GM19463 (cell line): Measurements from ENCODE around the gene FABP1.

Source experiments
- ATAC-seq: cut with Tn5 transposase; IDR thresholded peaks from one replicate; pipeline ENCODE4 v1.9.1; 2021; ENCODE audit warnings: mild to moderate bottlenecking, moderate library complexity; ENCODE audit not compliant: unreplicated experiment

The FABP1 gene

DNA sequence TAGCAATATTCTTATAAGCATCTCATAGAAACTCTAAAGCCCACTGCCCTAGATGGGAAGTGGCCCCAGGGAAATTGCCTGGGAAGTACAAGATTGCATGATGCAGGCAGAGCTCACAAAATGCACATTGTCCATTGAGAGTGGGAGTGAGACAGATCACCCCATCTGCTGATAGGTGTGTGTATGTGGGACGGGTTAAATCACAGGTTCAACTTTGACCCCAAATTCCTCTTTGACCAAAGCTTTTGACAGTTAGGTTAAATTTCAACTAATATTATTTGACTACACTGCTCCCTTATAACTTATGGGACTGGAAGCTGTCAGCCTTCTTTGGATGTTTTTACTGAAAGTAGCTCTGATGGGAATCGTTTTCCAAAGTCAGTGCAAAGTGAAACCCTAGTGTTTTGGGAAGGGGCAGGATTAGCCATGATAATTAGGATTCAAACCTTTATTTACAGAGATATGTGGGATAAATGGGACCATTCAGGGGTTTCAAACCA is 11.4 kb upstream of the FABP1 start:
- ATAC-seq, result no peak

DNA sequence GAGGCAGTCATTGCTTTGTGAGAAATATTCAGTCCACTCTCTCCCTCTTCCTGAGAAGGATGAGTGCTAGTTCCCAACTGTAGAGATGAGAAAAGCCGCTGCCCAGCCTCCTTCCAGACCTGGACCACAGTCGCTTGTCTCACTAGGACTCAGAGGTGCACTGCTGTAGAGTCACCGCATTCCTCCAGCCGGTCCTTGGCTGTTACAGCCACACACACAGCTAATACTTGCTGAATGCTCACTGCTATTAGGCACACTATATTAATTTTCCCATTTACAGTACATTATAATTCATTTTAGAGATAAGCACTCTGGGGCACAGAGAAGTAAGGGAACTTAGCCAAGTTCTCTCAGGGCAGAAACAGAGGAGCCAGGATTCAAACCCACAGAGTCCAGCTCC is 10.0 kb upstream of the FABP1 start:
- no peak for ATAC-seq

DNA sequence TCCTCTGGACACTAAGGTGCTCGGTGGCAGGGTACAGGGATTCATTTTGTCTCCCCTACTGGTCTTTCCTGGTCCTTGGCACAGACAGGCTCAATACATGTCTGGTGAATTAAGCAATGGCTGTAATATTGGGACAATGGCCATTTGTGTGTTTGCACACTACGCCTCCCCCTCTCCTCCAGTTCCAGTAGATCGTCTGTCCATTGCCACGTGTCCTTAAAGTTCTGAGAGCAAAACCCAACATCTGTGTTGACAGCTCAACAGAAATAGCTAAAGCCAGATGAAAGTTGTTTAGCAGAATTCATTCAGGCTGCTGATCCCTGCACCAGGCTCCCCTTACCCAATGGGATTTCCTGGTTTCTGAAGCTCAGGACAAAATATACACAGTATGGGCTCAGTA is 9.0 kb upstream of the FABP1 start:
- ATAC-seq, result no peak

DNA sequence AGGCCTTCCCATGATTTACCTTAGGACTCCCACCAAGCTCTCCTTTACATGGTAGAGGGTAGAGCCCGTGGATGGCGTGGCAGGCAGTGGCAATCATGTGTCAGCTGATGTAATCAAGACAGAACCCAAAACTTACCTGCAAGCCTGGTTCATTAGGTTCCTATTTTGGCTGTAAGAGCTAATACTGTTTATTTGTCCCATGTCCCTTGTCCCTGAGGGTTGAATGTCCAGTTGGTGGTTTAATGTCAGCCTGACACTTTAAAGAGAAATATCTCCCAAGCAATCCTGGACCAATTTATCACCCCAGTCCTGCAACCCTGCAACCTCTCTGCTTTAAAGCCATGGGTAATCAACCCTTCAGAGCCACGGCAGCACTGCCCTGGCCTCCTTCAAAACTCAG is 6.0 kb upstream of the FABP1 start:
- ATAC-seq, result no peak

DNA sequence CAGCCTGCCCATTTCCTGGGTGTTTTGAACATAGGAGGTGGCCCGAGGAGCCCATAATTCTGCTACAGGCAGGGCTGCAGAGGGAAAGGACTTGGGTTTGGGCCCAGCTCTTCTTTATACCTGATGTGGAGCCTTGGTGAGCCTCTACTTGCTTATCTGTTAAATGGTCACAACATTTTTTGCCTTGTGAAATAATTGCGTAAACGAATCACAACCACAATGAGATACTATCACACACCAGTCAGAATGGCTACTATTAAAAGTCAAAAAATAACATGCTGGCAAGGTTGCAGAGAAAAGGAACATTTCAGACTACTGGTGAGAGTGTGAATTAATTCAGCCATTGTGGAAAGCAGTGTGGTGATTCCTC is 4.1 kb upstream of the FABP1 start:
- ATAC-seq, result no peak

DNA sequence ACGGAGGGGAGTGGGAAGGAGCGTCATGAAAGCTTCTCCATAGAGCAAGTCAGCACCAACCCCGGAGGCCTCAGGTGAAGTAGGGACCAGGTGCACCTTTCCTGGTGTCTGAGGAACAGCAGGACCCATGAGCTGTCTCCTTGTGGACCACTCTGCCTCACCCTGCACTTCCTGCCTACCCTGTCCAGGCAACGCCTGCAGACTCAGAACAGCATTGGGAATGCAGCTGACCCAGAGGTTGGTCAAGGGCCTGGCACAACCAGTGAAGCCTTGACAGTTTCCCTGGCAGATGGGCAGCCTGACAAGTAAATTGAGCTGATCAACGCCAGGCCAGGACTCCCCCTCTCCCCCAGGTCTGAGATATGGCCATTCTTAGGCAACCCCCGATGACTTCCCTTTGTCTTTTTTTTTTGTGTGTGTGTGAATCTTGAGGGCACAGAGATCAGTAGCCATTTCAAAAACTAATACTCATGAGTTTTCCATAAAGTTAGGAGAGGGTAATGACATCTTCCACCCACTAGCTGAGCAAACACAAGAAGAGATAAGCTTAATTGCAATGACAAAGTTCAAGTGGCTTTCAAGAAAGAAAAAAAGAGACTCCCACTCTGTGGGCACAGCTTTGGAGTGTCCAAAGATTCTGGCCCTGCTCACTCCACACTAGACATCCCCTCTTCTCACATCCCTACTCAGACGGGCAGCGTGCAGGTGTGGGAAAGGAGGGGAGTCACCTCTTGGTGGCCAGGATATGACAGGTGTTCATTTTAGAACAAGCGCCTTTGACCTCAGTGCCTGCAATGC is 3.5 kb upstream of the FABP1 start:
- no peak for ATAC-seq

DNA sequence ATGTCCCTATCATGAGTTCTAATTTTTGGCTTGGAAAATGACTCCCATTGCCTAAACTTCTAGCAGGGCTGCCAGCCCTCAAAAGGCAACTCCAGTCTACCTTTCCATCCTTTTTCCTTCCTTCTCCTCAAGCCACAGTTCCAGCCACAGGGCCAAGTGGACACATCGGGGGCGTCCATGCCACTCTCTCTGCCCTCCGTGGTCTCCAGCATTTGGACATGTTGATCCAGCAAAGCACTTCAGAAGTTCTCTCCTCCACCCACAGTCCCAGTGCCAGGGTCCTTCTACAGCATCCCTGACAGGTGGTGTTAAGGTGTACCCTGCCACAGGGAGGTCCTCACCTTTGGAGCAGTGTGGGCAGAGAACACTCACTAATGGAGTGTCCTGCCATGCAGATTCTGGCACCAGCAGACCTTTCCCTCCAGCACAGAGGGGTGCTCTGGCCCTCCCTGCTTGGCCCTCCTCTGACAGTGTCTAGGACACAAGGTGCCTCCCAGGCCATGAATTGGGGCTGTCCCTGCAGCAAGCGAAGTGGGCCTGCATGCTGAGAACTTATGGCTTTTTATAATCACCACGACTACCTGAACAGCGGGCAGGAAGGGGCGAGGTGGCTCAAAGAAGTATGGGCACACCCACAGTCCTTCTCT is 1.6 kb upstream of the FABP1 start:
- no peak for ATAC-seq

DNA sequence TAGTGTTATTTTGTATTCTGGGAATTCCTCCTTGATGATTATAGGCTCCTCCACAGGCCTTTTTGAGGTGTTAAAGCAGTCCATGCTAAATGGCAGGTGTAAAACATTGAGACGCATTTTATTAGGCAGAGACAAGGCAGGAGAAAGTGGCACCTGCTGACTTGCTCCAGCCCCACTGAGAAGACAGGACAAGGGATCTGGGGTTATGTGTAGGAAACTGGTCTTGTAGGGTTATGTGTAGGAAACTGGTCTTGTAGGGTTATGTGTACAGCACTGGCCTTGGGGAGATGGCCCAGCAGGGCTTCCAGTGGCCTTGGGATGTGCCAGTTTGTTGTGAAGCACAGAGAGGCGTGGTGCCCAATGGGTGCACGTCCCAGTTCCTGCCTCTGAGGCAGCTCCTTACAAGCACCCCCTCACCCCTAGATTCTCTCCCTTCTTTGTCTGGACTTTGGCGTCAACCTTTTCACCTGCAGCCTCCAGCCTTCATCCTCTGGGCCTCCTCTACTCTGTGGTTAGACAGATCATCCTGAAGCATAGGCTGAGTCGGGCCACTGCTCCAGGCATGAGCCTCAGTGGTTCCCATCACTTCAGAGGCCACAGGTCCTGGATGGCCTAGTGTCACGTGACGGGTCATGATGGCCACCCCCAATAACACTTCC is 921 bp upstream of the FABP1 start:
- ATAC-seq, result no peak

DNA sequence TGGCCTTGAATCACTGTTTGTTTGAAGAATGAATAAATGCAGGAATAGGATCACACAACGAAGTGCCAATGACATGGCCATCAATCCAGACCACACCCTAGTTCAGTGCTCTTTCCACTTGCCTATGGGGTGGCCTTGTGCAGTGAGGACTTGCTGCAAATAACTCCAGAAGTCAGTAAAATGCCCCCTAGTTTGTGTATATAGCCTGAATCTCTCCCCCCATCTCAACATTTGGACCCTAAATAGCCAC is 299 bp downstream of the FABP1 start:
- no peak for ATAC-seq

DNA sequence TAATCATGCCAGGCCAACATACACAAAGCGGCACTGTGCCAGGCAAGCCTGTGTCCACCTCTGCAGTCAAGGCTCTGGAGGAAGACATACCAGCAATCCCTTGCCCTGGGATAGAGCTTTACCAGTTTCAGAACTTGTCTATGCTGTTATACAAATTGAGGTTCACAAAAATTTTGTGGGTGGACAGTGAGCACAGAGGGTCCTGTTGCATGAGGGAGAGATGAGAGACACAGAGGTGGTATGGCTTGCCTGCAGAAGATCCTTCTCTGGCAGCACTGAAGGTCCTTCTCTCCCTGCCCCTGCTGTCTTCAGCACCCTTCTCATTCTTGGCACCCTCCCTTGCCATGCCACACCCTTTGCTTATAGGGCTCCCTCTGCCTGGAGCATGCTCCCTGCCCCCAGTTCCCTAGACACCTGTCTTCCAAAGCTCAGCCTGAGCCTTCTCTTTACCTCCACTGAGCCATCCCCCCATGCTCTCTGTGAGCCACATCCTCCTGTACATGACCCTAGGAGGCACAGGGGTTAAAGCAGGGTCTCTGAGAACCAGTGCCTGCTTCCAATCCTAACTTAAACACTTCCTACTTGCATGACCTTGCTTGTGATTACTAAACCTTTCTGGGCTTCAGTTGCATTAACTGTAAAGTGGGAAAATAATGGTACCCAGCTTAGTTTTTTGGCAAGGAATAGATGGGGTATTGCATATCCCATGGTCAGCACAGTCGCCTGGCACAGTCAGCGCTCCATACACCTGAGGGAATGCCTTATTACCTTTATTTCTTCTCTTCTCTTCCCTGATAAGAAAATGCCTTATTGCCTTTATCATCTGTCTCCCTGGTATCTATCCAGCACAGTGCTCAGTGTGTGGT is 857 bp downstream of the FABP1 start:
- no peak for ATAC-seq

DNA sequence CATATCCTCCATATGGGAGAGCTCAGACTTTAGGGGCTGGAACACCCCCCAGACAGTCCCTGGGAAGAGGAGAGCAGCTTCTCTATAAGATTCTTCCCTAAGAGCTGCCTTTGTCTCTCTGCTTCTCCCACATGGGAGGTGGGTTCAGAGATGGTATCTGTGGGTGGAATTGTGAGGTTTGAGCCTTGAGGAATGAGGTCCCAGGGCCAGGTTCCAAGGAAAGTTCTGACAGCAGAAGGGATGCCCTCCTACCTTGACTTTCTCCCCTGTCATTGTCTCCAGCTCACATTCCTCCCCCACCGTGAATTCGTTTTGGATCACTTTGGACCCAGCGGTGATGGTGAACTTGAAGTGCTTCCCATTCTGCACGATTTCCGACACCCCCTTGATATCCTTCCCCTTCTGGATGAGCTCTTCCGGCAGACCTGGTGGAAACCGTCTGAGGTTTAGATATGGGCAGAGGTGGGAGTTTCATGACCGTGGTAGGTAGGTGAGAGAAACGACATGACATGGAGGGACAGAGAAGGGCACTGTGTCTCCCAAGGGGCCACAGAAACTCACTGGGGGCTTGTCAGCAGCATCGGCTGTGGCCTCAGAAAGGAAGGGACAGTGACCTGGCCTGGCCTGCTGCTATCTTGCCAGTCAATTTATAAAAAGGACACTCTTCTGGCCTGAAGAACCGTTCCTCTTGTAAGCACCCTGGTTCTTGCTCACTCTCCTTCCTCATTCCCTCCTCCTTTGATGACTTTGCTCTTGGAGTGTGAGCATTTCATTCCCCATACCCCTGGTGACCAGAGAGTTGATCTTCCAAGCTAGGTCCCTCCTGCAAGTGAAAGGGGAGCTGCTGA is 1.7 kb downstream of the FABP1 start:
- ATAC-seq, result no peak

DNA sequence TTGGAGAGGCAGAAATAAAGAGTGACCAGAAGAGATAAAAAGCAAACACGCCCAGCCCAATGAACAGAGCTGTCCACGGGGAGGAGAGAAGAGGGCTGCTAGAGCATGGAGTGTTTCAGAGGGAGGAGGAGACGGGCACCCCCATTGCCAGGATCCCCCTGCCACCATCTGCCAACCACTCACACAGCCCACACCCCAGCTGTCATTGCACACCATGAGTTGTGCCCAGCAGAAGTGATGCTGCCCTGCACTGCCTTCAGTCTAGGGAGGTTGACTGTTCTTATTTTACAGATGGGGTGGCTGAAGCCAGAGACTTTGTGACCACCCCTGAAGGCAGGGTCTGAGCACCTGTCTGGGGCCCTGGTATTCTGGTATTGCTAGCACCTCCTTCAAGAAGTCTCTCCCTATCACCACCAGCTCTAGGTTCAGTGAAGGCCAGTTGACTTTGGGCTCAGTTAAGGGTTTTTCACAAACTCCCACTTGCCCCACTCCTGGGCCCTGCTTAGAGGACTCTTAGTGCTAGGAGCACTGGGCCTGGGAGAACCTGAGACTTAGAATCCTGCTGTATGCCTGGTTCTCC is 2.4 kb downstream of the FABP1 start:
- no peak for ATAC-seq

DNA sequence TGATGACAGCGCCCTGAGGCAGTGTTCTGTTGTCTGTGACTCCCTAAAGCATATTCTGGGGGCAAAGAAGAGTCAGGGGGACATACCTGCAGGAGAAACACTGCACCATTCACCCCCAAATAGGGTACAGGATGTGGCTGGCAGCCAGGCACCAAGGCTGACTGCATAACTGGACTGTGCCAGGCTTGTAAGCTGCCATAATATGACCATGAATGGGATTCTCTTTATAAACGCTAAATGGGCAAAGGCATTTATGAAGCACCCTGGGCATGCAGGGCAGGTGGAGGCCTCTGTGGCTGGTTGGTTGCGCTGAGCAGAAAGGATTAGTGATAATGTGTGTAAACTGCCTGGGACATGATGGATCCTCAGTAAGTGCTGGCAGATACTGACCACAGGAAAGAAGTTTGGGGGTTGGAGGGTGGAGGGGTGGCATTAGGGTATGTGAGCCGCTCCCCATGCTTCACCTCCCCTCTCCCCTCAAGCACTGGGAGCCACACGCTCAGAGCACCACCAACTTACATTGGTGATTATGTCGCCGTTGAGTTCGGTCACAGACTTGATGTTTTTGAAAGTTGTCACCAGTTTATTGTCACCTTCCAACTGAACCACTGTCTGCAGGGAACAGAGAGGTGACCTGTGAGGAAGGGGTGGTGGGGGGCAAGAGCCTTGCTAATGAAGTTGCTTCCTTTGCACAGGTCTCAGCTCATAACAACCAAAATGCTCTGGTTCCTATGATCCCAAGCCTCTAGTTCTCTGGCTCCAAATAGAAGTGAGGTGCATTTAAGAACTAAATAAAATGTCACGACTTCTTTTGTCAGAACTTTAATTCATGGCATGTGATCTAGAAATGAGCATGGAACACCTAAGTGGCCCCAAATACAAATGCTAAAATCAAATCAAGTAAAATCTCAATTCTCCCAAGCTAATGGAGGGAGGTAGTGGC is 3.6 kb downstream of the FABP1 start:
- ATAC-seq, result no peak

DNA sequence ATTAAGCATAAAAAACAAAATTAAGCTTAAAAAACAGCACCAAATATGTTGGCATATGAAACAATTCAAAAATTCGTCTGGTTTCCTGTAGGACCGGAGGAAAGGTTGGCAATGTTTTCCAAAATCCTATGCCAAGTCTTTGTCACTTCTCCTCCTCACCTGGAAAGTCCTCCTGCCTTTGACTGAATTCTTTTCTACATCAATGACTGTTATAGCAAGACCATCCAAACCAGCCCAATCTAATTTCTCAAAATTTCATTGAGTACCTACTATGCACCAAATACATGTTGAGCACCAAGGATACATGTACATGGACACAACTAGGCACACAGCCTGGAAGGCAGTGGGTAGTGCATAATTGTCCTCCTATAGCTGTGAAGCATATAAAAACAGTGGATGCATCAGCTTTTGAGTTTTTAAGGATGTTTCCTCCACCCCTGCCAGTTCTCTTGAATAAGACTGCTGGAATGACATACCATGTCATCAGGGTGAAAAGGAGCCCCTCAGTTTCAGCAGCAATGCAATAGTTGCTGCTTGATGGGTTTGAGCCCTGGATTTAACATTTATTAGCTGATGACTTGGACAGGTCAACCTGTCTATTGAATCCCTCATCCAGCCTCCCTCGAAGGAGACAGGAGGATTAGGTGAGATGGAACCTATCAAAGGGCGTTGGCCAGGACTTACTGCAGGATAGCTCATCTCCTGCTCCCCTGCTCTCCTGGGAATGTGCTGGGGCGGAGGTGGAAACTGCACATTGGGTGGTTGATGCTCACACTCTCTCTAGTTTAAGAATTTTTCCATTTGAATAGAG is 4.5 kb downstream of the FABP1 start:
- ATAC-seq, result no peak

DNA sequence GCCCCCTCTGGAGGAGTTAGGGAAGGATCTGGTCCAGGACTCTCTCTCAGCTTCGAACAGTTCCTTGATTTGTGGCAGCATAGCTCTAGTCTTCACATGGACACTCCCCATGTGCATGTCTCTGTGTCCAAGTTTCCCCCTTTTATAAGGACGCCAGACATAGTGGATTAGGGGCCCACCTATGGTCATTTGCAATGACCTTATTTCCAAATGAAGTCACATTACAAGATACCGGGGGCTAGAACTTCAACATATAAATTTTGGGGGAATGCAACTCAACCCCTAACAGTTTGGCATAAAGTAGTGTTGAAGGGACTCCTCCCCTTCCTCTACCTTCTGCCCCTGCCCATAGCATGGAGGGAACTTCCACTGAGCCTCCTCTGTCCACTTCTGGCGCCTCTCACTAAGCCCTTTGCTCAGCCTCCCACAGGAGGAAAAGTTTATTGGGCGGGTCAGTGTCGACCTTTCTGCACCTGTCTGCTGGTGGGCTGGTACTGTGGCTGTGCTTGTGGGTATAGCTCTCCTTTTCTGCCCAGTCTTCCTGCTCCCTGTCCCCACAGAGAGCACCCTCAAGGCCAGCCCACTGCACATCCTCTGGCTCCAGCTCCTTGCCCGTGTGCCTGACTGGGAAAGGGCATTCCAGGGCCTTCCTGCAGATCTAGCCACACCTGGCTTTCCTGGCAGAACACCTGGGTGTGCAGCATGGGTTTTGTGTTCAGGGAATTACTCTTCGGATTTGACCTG is 5.5 kb downstream of the FABP1 start:
- ATAC-seq, result no peak

DNA sequence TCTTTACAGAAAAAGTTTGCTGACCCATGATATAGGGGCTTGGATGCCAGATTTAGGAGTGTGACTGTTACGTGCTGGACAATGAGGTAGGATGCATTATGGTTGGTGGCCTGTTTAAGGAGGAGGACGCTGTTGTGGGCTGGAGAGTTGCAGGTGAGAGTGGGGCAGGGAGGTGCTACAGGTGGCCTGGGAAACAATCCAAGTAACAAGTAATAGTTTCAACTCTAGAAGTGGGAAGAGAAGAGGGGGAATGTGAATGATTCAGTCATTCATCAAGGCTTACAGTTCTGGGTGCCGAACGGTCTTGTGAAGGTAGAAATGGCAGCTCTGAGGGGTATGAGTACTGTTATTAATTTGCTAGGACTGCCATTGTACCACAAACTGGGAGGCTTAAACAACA is 6.2 kb downstream of the FABP1 start:
- ATAC-seq, result no peak

DNA sequence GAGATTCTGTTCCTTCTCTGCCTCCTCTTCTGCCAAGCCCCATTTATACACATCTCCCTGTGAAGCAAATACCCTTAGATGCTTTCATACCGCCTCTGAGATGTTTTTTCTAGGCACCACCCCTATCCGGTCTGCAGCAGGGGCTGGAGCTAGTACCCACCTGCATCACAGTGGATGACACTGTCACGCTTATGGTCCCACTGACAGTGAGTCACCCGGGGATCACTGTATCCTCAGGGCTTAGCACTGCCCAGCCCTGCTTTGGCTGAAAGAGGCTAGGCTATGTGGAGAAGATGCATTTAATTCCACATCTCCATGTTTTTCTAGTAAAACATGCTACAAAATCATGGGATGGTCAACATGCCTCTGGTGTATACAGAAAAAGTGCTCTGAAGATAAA is 9.9 kb downstream of the FABP1 start:
- no peak for ATAC-seq
